HepG2 (cell line): Measurements from ENCODE around the gene GNG7. TPM values are rescaled to one million over a fixed set of nuclear protein-coding genes. Genes with fewer than 3 reads are reported as not detected.

Experiments
- ATAC-seq: fragments of 200-7000 bp; cut with Tn5 transposase; 3 replicates; pipeline ENCODE4 v1.9.1; 2020; ENCODE audit warnings: mild to moderate bottlenecking, moderate library complexity
- BruUV-seq: library from RNA; stranded (reverse); fragments of 400-500 nt; replicated peaks from 2 replicates; lab custom pipeline; 2021; lab: Mats Ljungman, UMichigan
- CTCF ChIA-PET: fragments of 300-600 bp; formaldehyde crosslinking; extraction: SDS; loops from one replicate; lab custom pipeline; 2021; ENCODE audit warnings: low total read pairs, inconsistent platforms, low intra/inter-chr PET ratio; lab: Yijun Ruan, JAX
- POLR2A ChIA-PET: fragments of 350-600 bp; sonication (Branson Sonifier 250); formaldehyde crosslinking; loops from one replicate; lab custom pipeline; 2020; ENCODE audit warnings: antibody characterized with exemption, inconsistent platforms; lab: Yijun Ruan, JAX
- DNase-seq: peaks from one replicate; pipeline ENCODE4 v3.0.0-alpha.2; 2015; ENCODE audit warnings: low spot score
- FAIRE-seq: peaks from 3 replicates; lab custom pipeline; 2011; peaks lifted over from hg19 to GRCh38; lab: Jason Lieb, UNC
- H2AFZ ChIP-seq: one replicate; pipeline ENCODE4 v1.6.1; 2011; ENCODE audit warnings: low read length, inconsistent platforms
- H3K27ac ChIP-seq: fragments of 300-600 bp; 3 replicates; pipeline ENCODE4 v1.8.0; 2011; ENCODE audit warnings: mixed run types, mild to moderate bottlenecking, mixed read lengths, low read length, inconsistent platforms; ENCODE audit not compliant: insufficient read depth; ENCODE audit errors: extremely low read length
- H3K27me3 ChIP-seq, 2 experiments: fragments of 200-600 bp in 1 of 2; 2 replicates in 1 of 2; 3 replicates in 1 of 2; pipeline versions ENCODE4 v1.6.0 to v1.8.0; 2011; ENCODE audit warnings: low read length in 2 of 2, mild to moderate bottlenecking in 2 of 2, moderate library complexity in 2 of 2, inconsistent platforms in 1 of 2; ENCODE audit not compliant: insufficient read depth in 2 of 2, control insufficient read depth in 1 of 2
- H3K36me3 ChIP-seq, 2 experiments: fragments of 200-600 bp in 1 of 2; replicated peaks in 1 of 2; 2 replicates in 1 of 2; 3 replicates in 1 of 2; pipeline versions ENCODE4 v1.5.1 to v1.8.0; 2011; ENCODE audit warnings: low read length in 2 of 2, inconsistent platforms in 1 of 2; ENCODE audit not compliant: insufficient read depth in 2 of 2, control insufficient read depth in 1 of 2
- H3K4me1 ChIP-seq: 2 replicates; pipeline ENCODE4 v1.5.1; 2012; ENCODE audit warnings: low read length, inconsistent platforms; ENCODE audit not compliant: insufficient read depth
- H3K4me2 ChIP-seq: 2 replicates; pipeline ENCODE4 v1.6.0; 2011; ENCODE audit warnings: low read depth, low read length, inconsistent platforms
- H3K4me3 ChIP-seq, 3 experiments: fragments of 200-600 bp in 1 of 3; sonication (generic), shearing (Covaris generic) in 1 of 3; replicated peaks in 1 of 3; 2 replicates each; pipeline ENCODE4 v1.5.1; 2011 to 2016; ENCODE audit warnings: low read length in 3 of 3, inconsistent platforms in 2 of 3, low read depth in 2 of 3, mild to moderate bottlenecking in 2 of 3, control low read depth in 1 of 3, mixed read lengths in 1 of 3; ENCODE audit not compliant: insufficient read depth in 1 of 3
- H3K79me2 ChIP-seq: one replicate; pipeline ENCODE4 v1.6.1; 2011; ENCODE audit warnings: low read length, inconsistent platforms; ENCODE audit not compliant: insufficient read depth
- H3K9ac ChIP-seq: 2 replicates; pipeline ENCODE4 v1.6.0; 2011; ENCODE audit warnings: mild to moderate bottlenecking, low read depth, low read length, inconsistent platforms; ENCODE audit not compliant: insufficient read depth
- H3K9me3 ChIP-seq: 2 replicates; pipeline ENCODE4 v1.5.1; 2012; ENCODE audit warnings: mild to moderate bottlenecking, low read length
- H4K20me1 ChIP-seq: 2 replicates; pipeline ENCODE4 v1.6.0; 2011; ENCODE audit warnings: inconsistent platforms, mild to moderate bottlenecking, low read length, moderate library complexity; ENCODE audit not compliant: insufficient read depth
- ATF7 ChIP-seq, 2 experiments: fragments of 450-650 bp in 1 of 2; sonication (generic) in 1 of 2; formaldehyde crosslinking in 1 of 2; IDR thresholded peaks; 2 replicates each; pipeline versions ENCODE4 v1.4.0 to v1.6.1; 2016 to 2020; ENCODE audit warnings: antibody characterized with exemption in 1 of 2, mild to moderate bottlenecking in 1 of 2, missing genetic modification reagents in 1 of 2
- CBX1 ChIP-seq: IDR thresholded peaks from one replicate; pipeline ENCODE4 v1.6.1; 2016; ENCODE audit warnings: antibody characterized with exemption, low read depth
- CEBPB ChIP-seq: IDR thresholded peaks from 2 replicates; pipeline ENCODE4 v1.6.1; 2011; ENCODE audit warnings: low read depth, low read length, improper control_type of control experiment, borderline replicate concordance
- CEBPG ChIP-seq: IDR thresholded peaks from 2 replicates; pipeline ENCODE4 v1.6.1; 2016
- NFKBIZ ChIP-seq: IDR thresholded peaks from 2 replicates; pipeline ENCODE4 v1.6.1; 2018; ENCODE audit warnings: missing genetic modification reagents, missing compliant biosample characterization
- SALL1 ChIP-seq: sonication (generic); formaldehyde crosslinking; IDR thresholded peaks from 2 replicates; pipeline ENCODE4 v1.8.0; 2022; ENCODE audit warnings: mild to moderate bottlenecking, missing genetic modification reagents
- YEATS2 ChIP-seq: sonication (generic); formaldehyde crosslinking; IDR thresholded peaks from 2 replicates; pipeline ENCODE4 v1.4.0; 2020; ENCODE audit warnings: missing genetic modification reagents, borderline replicate concordance
- ZNF460 ChIP-seq: sonication (generic); formaldehyde crosslinking; IDR thresholded peaks from 2 replicates; pipeline ENCODE4 v1.5.1; 2020; ENCODE audit warnings: missing genetic modification reagents, mild to moderate bottlenecking, borderline replicate concordance
- ZNF501 ChIP-seq: sonication (generic); formaldehyde crosslinking; IDR thresholded peaks from 2 replicates; pipeline ENCODE4 v1.5.1; 2020; ENCODE audit warnings: mild to moderate bottlenecking, moderate library complexity, missing genetic modification reagents
- WGBS: methylation state at CpG from one replicate; pipeline ENCODE4 v1.1.6; 2017; ENCODE audit warnings: low lambda C conversion rate; 5-methylcytosine and 5-hydroxymethylcytosine counted together
- in situ Hi-C: cut with HindIII; loops from 2 replicates; pipeline ENCODE4 v1.10.0; 2017; ENCODE audit warnings: low pct_unique_long_range_greater_than_20kb; ENCODE audit not compliant: extremely low pct_ligation_motif_present
- intact Hi-C: fragments of 100-400 bp; cut with micrococcal nuclease; formaldehyde crosslinking; loops from one replicate; pipeline ENCODE4 v1.10.0; 2022; ENCODE audit not compliant: unreplicated experiment
- polyA plus RNA-seq, 8 experiments: library from polyadenylated mRNA; depleted of rRNA in 3 of 8; stranded (reverse) in 7 of 8; unstranded in 1 of 8; fragments of >200 nt; fragmentation: Illumina TruSeq in 4 of 8; extraction: Trizol in 4 of 8; gene quantifications; 2 replicates each; pipeline versions ENCODE4 v1.2.1 to v1.2.3, GENCODE V29; 2011 to 2016; ENCODE audit warnings: low read depth in 4 of 8, missing spikeins in 1 of 8, mixed read lengths in 1 of 8; ENCODE audit not compliant: insufficient read depth in 1 of 8
- total RNA-seq, 5 experiments: library from RNA; depleted of rRNA; stranded (reverse); fragments of >200 nt; fragmentation: Illumina TruSeq; extraction: Trizol; gene quantifications; 2 replicates each; pipeline ENCODE4 v1.2.3, GENCODE V29; 2016; ENCODE audit warnings: low read depth in 1 of 5
- TF ChIP-seq, protein P1 (sequence below): sonication (generic); formaldehyde crosslinking; IDR thresholded peaks from 2 replicates; pipeline ENCODE4 v1.5.0; 2020; ENCODE audit warnings: mild to moderate bottlenecking, missing genetic modification reagents, borderline replicate concordance
- TF ChIP-seq, protein P2 (sequence below): sonication (generic); formaldehyde crosslinking; IDR thresholded peaks from 2 replicates; pipeline ENCODE4 v1.5.0; 2020; ENCODE audit warnings: mild to moderate bottlenecking, missing genetic modification reagents

GNG7 gene
- total and polyA plus RNA-seq, 2 of the 13 experiments (the other 11 are each of a cell fraction or from before 2014, with no cell fraction given) = 1.4 to 3.3 TPM

DNA sequence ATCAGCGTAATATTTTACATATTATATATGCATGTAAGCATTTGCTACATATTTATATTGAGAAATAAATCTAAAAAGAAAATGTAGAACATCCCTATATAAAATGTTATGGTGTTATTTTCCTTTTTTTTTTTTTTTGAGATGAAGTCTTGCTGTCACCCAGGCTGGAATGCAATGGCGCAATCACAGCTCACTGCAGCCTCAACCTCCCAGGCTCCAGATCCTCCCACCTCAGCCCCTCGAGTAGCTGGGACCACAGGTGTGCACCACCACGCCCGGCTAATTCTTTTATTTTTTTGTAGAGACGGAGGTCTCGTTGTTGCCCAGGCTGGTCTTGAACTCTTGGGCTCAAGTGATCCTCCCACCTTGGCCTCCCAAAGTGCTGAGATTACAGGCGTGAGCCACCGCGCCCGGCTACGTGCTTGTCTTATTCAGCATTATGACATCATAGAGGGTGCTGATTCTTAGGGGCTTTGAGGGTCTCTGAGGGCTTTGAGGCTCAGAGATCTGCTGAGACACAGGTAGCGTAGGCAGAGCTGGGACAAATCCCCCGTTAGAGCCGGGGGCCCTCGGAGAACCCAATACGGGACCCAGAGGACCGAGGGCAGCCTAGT lies 124.7 kb downstream of the GNG7 start:
- Histone ChIP-seq H3K4me2 (peak overlapping the region; percentile 91), H2AFZ (no peak overlapping the region), H3K4me1 (peaks cover 54% of the 10 kb centered on the region), H3K4me3 (peak overlapping the region in 1 of 3 experiments; percentile 71; a peak in 2 of 6 replicates), H3K9me3 (peaks cover 3% of the 10 kb centered on the region; the same call in 1 of the 2 replicates), H4K20me1 (no peaks in the 10 kb centered on the region), H3K27me3 (no peaks in the 10 kb centered on the region), H3K27ac (peak overlapping the region; percentile 91), H3K79me2 (no peaks in the 10 kb centered on the region), H3K36me3 (no peaks in the 10 kb centered on the region; a peak in 1 of 5 replicates), H3K9ac (peak overlapping the region; percentile 78)
- in situ Hi-C loops (no loop called here), intact Hi-C loops (loop anchor here (5.0 kb wide), 1 partner anchor 51 kb away; no protein-coding TSS in a partner anchor)
- 82% methylated on average over 18 of the region's 18 CpGs for WGBS
- FAIRE-seq = no peak
- no peak for DNase-seq
- ChIA-PET CTCF (interaction anchor here (3.1 kb wide), 1 partner anchor 103 kb away, joined by 23 read pairs; no protein-coding TSS in a partner anchor), POLR2A (interaction anchor here (1.1 to 4.7 kb wide), 18 partner anchors 10 to 185 kb away, joined by 3 to 192 read pairs (median 8); partner anchors contain the start of genes GADD45B, LMNB2 and TIMM13)
- BruUV-seq = no TSS peak
- TF ChIP-seq CBX1 = no peak
- TF ChIP-seq, protein P1, sequence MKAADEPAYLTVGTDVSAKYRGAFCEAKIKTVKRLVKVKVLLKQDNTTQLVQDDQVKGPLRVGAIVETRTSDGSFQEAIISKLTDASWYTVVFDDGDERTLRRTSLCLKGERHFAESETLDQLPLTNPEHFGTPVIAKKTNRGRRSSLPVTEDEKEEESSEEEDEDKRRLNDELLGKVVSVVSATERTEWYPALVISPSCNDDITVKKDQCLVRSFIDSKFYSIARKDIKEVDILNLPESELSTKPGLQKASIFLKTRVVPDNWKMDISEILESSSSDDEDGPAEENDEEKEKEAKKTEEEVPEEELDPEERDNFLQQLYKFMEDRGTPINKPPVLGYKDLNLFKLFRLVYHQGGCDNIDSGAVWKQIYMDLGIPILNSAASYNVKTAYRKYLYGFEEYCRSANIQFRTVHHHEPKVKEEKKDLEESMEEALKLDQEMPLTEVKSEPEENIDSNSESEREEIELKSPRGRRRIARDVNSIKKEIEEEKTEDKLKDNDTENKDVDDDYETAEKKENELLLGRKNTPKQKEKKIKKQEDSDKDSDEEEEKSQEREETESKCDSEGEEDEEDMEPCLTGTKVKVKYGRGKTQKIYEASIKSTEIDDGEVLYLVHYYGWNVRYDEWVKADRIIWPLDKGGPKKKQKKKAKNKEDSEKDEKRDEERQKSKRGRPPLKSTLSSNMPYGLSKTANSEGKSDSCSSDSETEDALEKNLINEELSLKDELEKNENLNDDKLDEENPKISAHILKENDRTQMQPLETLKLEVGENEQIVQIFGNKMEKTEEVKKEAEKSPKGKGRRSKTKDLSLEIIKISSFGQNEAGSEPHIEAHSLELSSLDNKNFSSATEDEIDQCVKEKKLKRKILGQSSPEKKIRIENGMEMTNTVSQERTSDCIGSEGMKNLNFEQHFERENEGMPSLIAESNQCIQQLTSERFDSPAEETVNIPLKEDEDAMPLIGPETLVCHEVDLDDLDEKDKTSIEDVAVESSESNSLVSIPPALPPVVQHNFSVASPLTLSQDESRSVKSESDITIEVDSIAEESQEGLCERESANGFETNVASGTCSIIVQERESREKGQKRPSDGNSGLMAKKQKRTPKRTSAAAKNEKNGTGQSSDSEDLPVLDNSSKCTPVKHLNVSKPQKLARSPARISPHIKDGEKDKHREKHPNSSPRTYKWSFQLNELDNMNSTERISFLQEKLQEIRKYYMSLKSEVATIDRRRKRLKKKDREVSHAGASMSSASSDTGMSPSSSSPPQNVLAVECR (CRISPR knock-in tag) = no peak
- TF ChIP-seq SALL1 (CRISPR knock-in tag) = 0 out of 2 replicates have a peak, but pooled peaks have one; percentile 9
- peak; percentile 73 for TF ChIP-seq ATF7 (IDR thresholded peaks at IDR 0.05)
- TF ChIP-seq ATF7 (CRISPR knock-in tag; IDR thresholded peaks at IDR 0.05) = no peak
- peak; percentile 49; the same call in 1 of the 2 replicates for TF ChIP-seq CEBPB
- TF ChIP-seq NFKBIZ = 0 out of 2 replicates have a peak, but pooled peaks have one; percentile 2
- peak; percentile 58; the same call in 1 of the 2 replicates for TF ChIP-seq CEBPG (CRISPR knock-in tag)
- no peak for TF ChIP-seq ZNF501 (CRISPR knock-in tag)
- TF ChIP-seq YEATS2 (CRISPR knock-in tag) = no peak
- TF ChIP-seq, protein P2, sequence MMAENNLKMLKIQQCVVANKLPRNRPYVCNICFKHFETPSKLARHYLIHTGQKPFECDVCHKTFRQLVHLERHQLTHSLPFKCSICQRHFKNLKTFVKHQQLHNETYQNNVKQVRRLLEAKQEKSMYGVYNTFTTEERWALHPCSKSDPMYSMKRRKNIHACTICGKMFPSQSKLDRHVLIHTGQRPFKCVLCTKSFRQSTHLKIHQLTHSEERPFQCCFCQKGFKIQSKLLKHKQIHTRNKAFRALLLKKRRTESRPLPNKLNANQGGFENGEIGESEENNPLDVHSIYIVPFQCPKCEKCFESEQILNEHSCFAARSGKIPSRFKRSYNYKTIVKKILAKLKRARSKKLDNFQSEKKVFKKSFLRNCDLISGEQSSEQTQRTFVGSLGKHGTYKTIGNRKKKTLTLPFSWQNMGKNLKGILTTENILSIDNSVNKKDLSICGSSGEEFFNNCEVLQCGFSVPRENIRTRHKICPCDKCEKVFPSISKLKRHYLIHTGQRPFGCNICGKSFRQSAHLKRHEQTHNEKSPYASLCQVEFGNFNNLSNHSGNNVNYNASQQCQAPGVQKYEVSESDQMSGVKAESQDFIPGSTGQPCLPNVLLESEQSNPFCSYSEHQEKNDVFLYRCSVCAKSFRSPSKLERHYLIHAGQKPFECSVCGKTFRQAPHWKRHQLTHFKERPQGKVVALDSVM = peak; percentile 41; the same call in 1 of the 2 replicates
- peak; percentile 41; the same call in 1 of the 2 replicates for TF ChIP-seq ZNF460 (CRISPR knock-in tag)
- no peak for ATAC-seq
